HG03520 (cell line): ENCODE results near the gene CPXM2.

Experiments used
- ATAC-seq: cut with Tn5 transposase; IDR thresholded peaks from one replicate; pipeline ENCODE4 v1.9.1; 2021; ENCODE audit warnings: mild to moderate bottlenecking, moderate library complexity; ENCODE audit not compliant: unreplicated experiment

CPXM2 gene

GRCh38 chr10:123778719-123779517 is 112.7 kb downstream of the CPXM2 start:
- no peak for ATAC-seq

- ATAC-seq: no peak
These were observed 113.7 kb downstream of the CPXM2 start for GRCh38 chr10:123777881-123778280.

GRCh38 chr10:123774132-123774742 is 117.4 kb downstream of the CPXM2 start:
- no peak for ATAC-seq

GRCh38 chr10:123772645-123773508 is 118.7 kb downstream of the CPXM2 start:
- ATAC-seq: no peak

- ATAC-seq: no peak
These were observed 119.5 kb downstream of the CPXM2 start for GRCh38 chr10:123771877-123772644.

- no peak for ATAC-seq
These were observed 122.0 kb downstream of the CPXM2 start for GRCh38 chr10:123769647-123770046.

GRCh38 chr10:123766761-123767160 is 124.8 kb downstream of the CPXM2 start:
- ATAC-seq: no peak

GRCh38 chr10:123766012-123766411 is 125.6 kb downstream of the CPXM2 start:
- ATAC-seq: no peak

GRCh38 chr10:123761666-123762230 is 129.9 kb downstream of the CPXM2 start:
- ATAC-seq: no peak

GRCh38 chr10:123761038-123761428 is 130.6 kb downstream of the CPXM2 start:
- ATAC-seq: no peak

- ATAC-seq: no peak
These were observed 131.1 kb downstream of the CPXM2 start for GRCh38 chr10:123760356-123761037.

GRCh38 chr10:123759501-123760031 is 132.0 kb downstream of the CPXM2 start:
- ATAC-seq: no peak

GRCh38 chr10:123759041-123759440 is 132.6 kb downstream of the CPXM2 start:
- no peak for ATAC-seq

- no peak for ATAC-seq
These were observed 133.8 kb downstream of the CPXM2 start for GRCh38 chr10:123757853-123758252.

GRCh38 chr10:123755061-123755460 is 136.5 kb downstream of the CPXM2 start:
- no peak for ATAC-seq

GRCh38 chr10:123754123-123754522 is 137.5 kb downstream of the CPXM2 start:
- ATAC-seq: no peak

- no peak for ATAC-seq
These were observed 140.1 kb downstream of the CPXM2 start for GRCh38 chr10:123751342-123752134.

GRCh38 chr10:123750901-123751300 is 140.7 kb downstream of the CPXM2 start:
- ATAC-seq: no peak

GRCh38 chr10:123748711-123749110 is 142.9 kb downstream of the CPXM2 start:
- no peak for ATAC-seq
